Measurements from ENCODE around the gene PIEZO2.

PIEZO2 gene

GRCh38 chr18:10851824-10852319, 297.5 kb downstream of the PIEZO2 start:
- peak overlapping the region; percentile 4 to 76 (median 48) for H3K27ac Mint-ChIP-seq
- peaks cover 26% of the 10 kb centered on the region for H3K4me1 Mint-ChIP-seq
- H3K4me3 Mint-ChIP-seq = no peak overlapping the region
- no peaks in the 10 kb centered on the region for H3K9me3 Mint-ChIP-seq
- peak; percentile 77 to 78 (median 77) for TF ChIP-seq CTCF (IDR thresholded peaks at IDR 0.05; ENCODE audit: unreplicated experiment in 3 of 3)
- no peaks in the 10 kb centered on the region for H3K27me3 Mint-ChIP-seq (ENCODE audit: low read depth)
- peaks cover 4% of the 10 kb centered on the region for H3K36me3 Mint-ChIP-seq (ENCODE audit: low read depth)

GRCh38 chr18:10850840-10851239, 298.5 kb downstream of the PIEZO2 start:
- no peak for TF ChIP-seq CTCF (IDR thresholded peaks at IDR 0.05; ENCODE audit: unreplicated experiment in 3 of 3)
- Mint-ChIP-seq H3K27ac (no peak overlapping the region), H3K9me3 (peaks cover 3% of the 10 kb centered on the region), H3K4me1 (peaks cover 24% of the 10 kb centered on the region), H3K27me3 (ENCODE audit: low read depth) (no peaks in the 10 kb centered on the region), H3K4me3 (no peak overlapping the region), H3K36me3 (ENCODE audit: low read depth) (peaks cover 7% of the 10 kb centered on the region)

- Mint-ChIP-seq H3K4me1 (peaks cover 24% of the 10 kb centered on the region), H3K27ac (no peak overlapping the region), H3K36me3 (ENCODE audit: low read depth) (peaks cover 8% of the 10 kb centered on the region), H3K9me3 (peaks cover 4% of the 10 kb centered on the region), H3K27me3 (ENCODE audit: low read depth) (no peaks in the 10 kb centered on the region), H3K4me3 (no peak overlapping the region)
- TF ChIP-seq CTCF (IDR thresholded peaks at IDR 0.05; ENCODE audit: unreplicated experiment in 3 of 3) = no peak
Observed at GRCh38 chr18:10850216-10850615, 299.2 kb downstream of the PIEZO2 start.

GRCh38 chr18:10847907-10848306, 301.5 kb downstream of the PIEZO2 start:
- Mint-ChIP-seq H3K4me1 (peaks cover 22% of the 10 kb centered on the region), H3K36me3 (ENCODE audit: low read depth) (peaks cover 8% of the 10 kb centered on the region), H3K4me3 (no peak overlapping the region), H3K27me3 (ENCODE audit: low read depth) (no peaks in the 10 kb centered on the region), H3K9me3 (peaks cover 4% of the 10 kb centered on the region), H3K27ac (no peak overlapping the region)
- TF ChIP-seq CTCF (IDR thresholded peaks at IDR 0.05; ENCODE audit: unreplicated experiment in 3 of 3) = no peak

- Mint-ChIP-seq H3K4me1 (peaks cover 19% of the 10 kb centered on the region), H3K27me3 (ENCODE audit: low read depth) (peaks cover 2% of the 10 kb centered on the region)
Observed at GRCh38 chr18:10847408-10847790, 302.0 kb downstream of the PIEZO2 start.

More at GRCh38 chr18:10847408-10847790, 302.0 kb downstream of the PIEZO2 start:
- no peak for TF ChIP-seq CTCF (IDR thresholded peaks at IDR 0.05; ENCODE audit: unreplicated experiment in 3 of 3)
- no peak overlapping the region for H3K4me3 Mint-ChIP-seq
- no peak overlapping the region for H3K27ac Mint-ChIP-seq
- H3K9me3 Mint-ChIP-seq = peaks cover 5% of the 10 kb centered on the region
- peaks cover 9% of the 10 kb centered on the region for H3K36me3 Mint-ChIP-seq (ENCODE audit: low read depth)

Measured in nephron (organoid).